ENCODE results near the gene FRYL. TPM values are rescaled to one million over a fixed set of nuclear protein-coding genes. Genes with fewer than 3 reads are reported as not detected.
A peak's percentile ranks its signal among the peaks of the same experiment; 100 is the strongest.

The FRYL gene
- total RNA-seq, 1 donor from 2014 or later, result 50.0 TPM

- no peak overlapping the region for H3K4me3 Mint-ChIP-seq
- H3K27ac Mint-ChIP-seq, result peak overlapping the region; percentile 5
Measured at GRCh38 chr4:48654015-48654664, 125.9 kb downstream of the FRYL start.

GRCh38 chr4:48653217-48654014 lies 126.7 kb downstream of the FRYL start:
- H3K27me3 Mint-ChIP-seq, result no peaks in the 10 kb centered on the region
- no peaks in the 10 kb centered on the region for H3K9me3 Mint-ChIP-seq
- H3K27ac Mint-ChIP-seq, result no peak overlapping the region

More at GRCh38 chr4:48654015-48654664, 125.9 kb downstream of the FRYL start:
- DNase-seq (ENCODE audit: extremely low spot score, unreplicated experiment), result no peak
- TF ChIP-seq CTCF (conservative IDR thresholded peaks at IDR 0.05), result no peak
- Mint-ChIP-seq H3K36me3 (peaks cover 5% of the 10 kb centered on the region), H3K9me3 (no peaks in the 10 kb centered on the region), H3K27me3 (no peaks in the 10 kb centered on the region), H3K4me1 (ENCODE audit: unreplicated experiment) (peaks cover 19% of the 10 kb centered on the region)

GRCh38 chr4:48651914-48652313 lies 128.2 kb downstream of the FRYL start:
- TF ChIP-seq CTCF (conservative IDR thresholded peaks at IDR 0.05), result no peak
- no peaks in the 10 kb centered on the region for H3K27me3 Mint-ChIP-seq
- H3K4me1 Mint-ChIP-seq (ENCODE audit: unreplicated experiment), result peaks cover 19% of the 10 kb centered on the region
- no peaks in the 10 kb centered on the region for H3K9me3 Mint-ChIP-seq
- H3K36me3 Mint-ChIP-seq, result peaks cover 5% of the 10 kb centered on the region
- DNase-seq (ENCODE audit: extremely low spot score, unreplicated experiment), result no peak
- no peak overlapping the region for H3K27ac Mint-ChIP-seq
- no peak overlapping the region for H3K4me3 Mint-ChIP-seq

More at GRCh38 chr4:48653217-48654014, 126.7 kb downstream of the FRYL start:
- Mint-ChIP-seq H3K4me3 (no peak overlapping the region), H3K4me1 (ENCODE audit: unreplicated experiment) (peaks cover 19% of the 10 kb centered on the region), H3K36me3 (peaks cover 5% of the 10 kb centered on the region)
- no peak for TF ChIP-seq CTCF (conservative IDR thresholded peaks at IDR 0.05)
- no peak for DNase-seq (ENCODE audit: extremely low spot score, unreplicated experiment)

- no peak for DNase-seq (ENCODE audit: extremely low spot score, unreplicated experiment)
- H3K4me3 Mint-ChIP-seq, result no peak overlapping the region
- peaks cover 12% of the 10 kb centered on the region for H3K4me1 Mint-ChIP-seq (ENCODE audit: unreplicated experiment)
- H3K27me3 Mint-ChIP-seq, result no peaks in the 10 kb centered on the region
- H3K36me3 Mint-ChIP-seq, result peaks cover 5% of the 10 kb centered on the region
- no peaks in the 10 kb centered on the region for H3K9me3 Mint-ChIP-seq
- no peak for TF ChIP-seq CTCF (conservative IDR thresholded peaks at IDR 0.05)
- no peak overlapping the region for H3K27ac Mint-ChIP-seq
Measured at GRCh38 chr4:48649505-48649904, 130.6 kb downstream of the FRYL start.

GRCh38 chr4:48645225-48645794 lies 134.8 kb downstream of the FRYL start:
- no peak overlapping the region for H3K27ac Mint-ChIP-seq
- peaks cover 2% of the 10 kb centered on the region for H3K36me3 Mint-ChIP-seq
- no peak for TF ChIP-seq CTCF (conservative IDR thresholded peaks at IDR 0.05)
- H3K4me3 Mint-ChIP-seq, result no peak overlapping the region
- H3K27me3 Mint-ChIP-seq, result no peaks in the 10 kb centered on the region
- H3K4me1 Mint-ChIP-seq (ENCODE audit: unreplicated experiment), result no peaks in the 10 kb centered on the region
- DNase-seq (ENCODE audit: extremely low spot score, unreplicated experiment), result no peak
- no peaks in the 10 kb centered on the region for H3K9me3 Mint-ChIP-seq
